Bone marrow (tissue), 2 donors: Measurements from ENCODE around the gene SIPA1L3.
"Not testable (repeated sequence)": the region's sequence is repeated elsewhere in the genome, so short reads cannot be mapped to it uniquely, and the experiment has no call there.

Experiments used
- DNase-seq, 2 donors: peaks; one replicate each; lab custom pipeline; 2025; lab: John Stamatoyannopoulos, UW

SIPA1L3 gene

GRCh38 chr19:37920591-37921450 is 13.8 kb downstream of the SIPA1L3 start:
- no peak for DNase-seq

- DNase-seq: not testable (repeated sequence)
Observed at GRCh38 chr19:37924573-37924972, 17.6 kb downstream of the SIPA1L3 start.

GRCh38 chr19:37925212-37925611 is 18.2 kb downstream of the SIPA1L3 start:
- DNase-seq: no peak

- DNase-seq: no peak
Observed at GRCh38 chr19:37926255-37926654, 19.2 kb downstream of the SIPA1L3 start.

GRCh38 chr19:37926711-37927110 is 19.7 kb downstream of the SIPA1L3 start:
- no peak for DNase-seq

- peak in 1 of 2 donors; percentile 67 for DNase-seq
Observed at GRCh38 chr19:37928527-37929286, 21.7 kb downstream of the SIPA1L3 start.

- DNase-seq: no peak
Observed at GRCh38 chr19:37929355-37929923, 22.4 kb downstream of the SIPA1L3 start.

GRCh38 chr19:37930416-37930815 is 23.4 kb downstream of the SIPA1L3 start:
- DNase-seq: no peak

GRCh38 chr19:37931881-37932655 is 25.1 kb downstream of the SIPA1L3 start:
- peak; percentile 32 to 36 for DNase-seq

- DNase-seq: no peak
Observed at GRCh38 chr19:37932985-37933936, 26.3 kb downstream of the SIPA1L3 start.

GRCh38 chr19:37933937-37934358 is 26.9 kb downstream of the SIPA1L3 start:
- no peak for DNase-seq

GRCh38 chr19:37935341-37935740 is 28.3 kb downstream of the SIPA1L3 start:
- DNase-seq: no peak

- DNase-seq: no peak
Observed at GRCh38 chr19:37936166-37936565, 29.2 kb downstream of the SIPA1L3 start.

GRCh38 chr19:37936886-37937285 is 29.9 kb downstream of the SIPA1L3 start:
- no peak for DNase-seq

- DNase-seq: no peak
Observed at GRCh38 chr19:37938353-37938752, 31.3 kb downstream of the SIPA1L3 start.

- no peak for DNase-seq
Observed at GRCh38 chr19:37941782-37942515, 34.9 kb downstream of the SIPA1L3 start.

- no peak for DNase-seq
Observed at GRCh38 chr19:37942516-37942902, 35.5 kb downstream of the SIPA1L3 start.

- no peak for DNase-seq
Observed at GRCh38 chr19:37943480-37943879, 36.5 kb downstream of the SIPA1L3 start.

GRCh38 chr19:37946132-37946531 is 39.1 kb downstream of the SIPA1L3 start:
- DNase-seq: no peak

GRCh38 chr19:37947778-37948177 is 40.8 kb downstream of the SIPA1L3 start:
- no peak for DNase-seq
